Cardiac muscle cell (in vitro differentiated cells and primary cell): ENCODE results near the gene TMEM205. TPM values are rescaled to one million over a fixed set of nuclear protein-coding genes. Genes with fewer than 3 reads are reported as not detected.
"Not testable (repeated sequence)": the region's sequence is repeated elsewhere in the genome, so short reads cannot be mapped to it uniquely, and the experiment has no call there.

Experiments used
- DNase-seq, 2 donors: peaks; one replicate each; pipeline versions ENCODE4 v3.0.0 to v3.0.0-alpha.2; 2010 to 2017; ENCODE audit warnings: low read depth in 1 of 2, low spot score in 1 of 2
- H3K27ac ChIP-seq: fragments of 200-600 bp; sonication (generic); 2 replicates; pipeline ENCODE4 v1.5.1; 2016
- H3K27me3 ChIP-seq: fragments of 200-600 bp; sonication (generic); 2 replicates; pipeline ENCODE4 v1.6.0; 2016; ENCODE audit warnings: control low read depth
- H3K36me3 ChIP-seq: fragments of 200-600 bp; sonication (generic); 2 replicates; pipeline ENCODE4 v1.5.1; 2016; ENCODE audit warnings: control low read depth
- H3K4me1 ChIP-seq: fragments of 200-600 bp; sonication (generic); 2 replicates; pipeline ENCODE4 v1.8.1; 2017; ENCODE audit warnings: low read depth, mild to moderate bottlenecking, mixed run types
- H3K4me3 ChIP-seq: fragments of 200-600 bp; sonication (generic); 2 replicates; pipeline ENCODE4 v1.5.1; 2016; ENCODE audit warnings: mild to moderate bottlenecking
- H3K9me3 ChIP-seq: fragments of 200-600 bp; sonication (generic); 2 replicates; pipeline ENCODE4 v1.5.1; 2017; ENCODE audit warnings: low read depth, mild to moderate bottlenecking, control low read depth
- CTCF ChIP-seq: IDR thresholded peaks from 2 replicates; pipeline ENCODE4 v1.5.1; 2012; ENCODE audit warnings: low read depth, mild to moderate bottlenecking, low read length
- polyA plus RNA-seq: library from polyadenylated mRNA; unstranded; fragments of >200 nt; fragmentation: Nextera tagmentation; extraction: Ambion mirVana; gene quantifications from 2 replicates; pipeline ENCODE4 v1.2.1, GENCODE V29; 2016
- total RNA-seq: library from RNA; depleted of rRNA; stranded (reverse); fragments of >200 nt; gene quantifications from 2 replicates; pipeline ENCODE4 v1.2.3, GENCODE V29; 2016

Gene TMEM205
- total and polyA plus RNA-seq, 2 experiments from 2014 or later, result 137 to 154 TPM

- no peak overlapping the region for H3K27ac ChIP-seq
- DNase-seq, result no peak
- no peaks in the 10 kb centered on the region for H3K36me3 ChIP-seq
These were observed 7.4 kb downstream of the TMEM205 start for GRCh38 chr19:11338569-11339253.

GRCh38 chr19:11338121-11338520, 7.9 kb downstream of the TMEM205 start:
- DNase-seq, result no peak
- Histone ChIP-seq H3K27ac (no peak overlapping the region), H3K9me3 (no peaks in the 10 kb centered on the region), H3K4me1 (no peaks in the 10 kb centered on the region), H3K27me3 (no peaks in the 10 kb centered on the region), H3K36me3 (no peaks in the 10 kb centered on the region), H3K4me3 (no peak overlapping the region)
- no peak for TF ChIP-seq CTCF

More at GRCh38 chr19:11338569-11339253, 7.4 kb downstream of the TMEM205 start:
- peak overlapping the region; percentile 66 for H3K4me3 ChIP-seq
- no peak for TF ChIP-seq CTCF
- no peaks in the 10 kb centered on the region for H3K9me3 ChIP-seq
- no peaks in the 10 kb centered on the region for H3K27me3 ChIP-seq
- no peaks in the 10 kb centered on the region for H3K4me1 ChIP-seq

GRCh38 chr19:11337080-11337479, 9.0 kb downstream of the TMEM205 start:
- H3K27me3 ChIP-seq, result no peaks in the 10 kb centered on the region
- H3K27ac ChIP-seq, result no peak overlapping the region
- H3K4me1 ChIP-seq, result no peaks in the 10 kb centered on the region
- H3K4me3 ChIP-seq, result no peak overlapping the region
- no peak for TF ChIP-seq CTCF
- H3K9me3 ChIP-seq, result no peaks in the 10 kb centered on the region
- H3K36me3 ChIP-seq, result no peaks in the 10 kb centered on the region
- DNase-seq, result no peak

GRCh38 chr19:11335449-11336146, 10.5 kb downstream of the TMEM205 start:
- Histone ChIP-seq H3K27ac (no peak overlapping the region), H3K4me1 (no peaks in the 10 kb centered on the region), H3K9me3 (no peaks in the 10 kb centered on the region), H3K36me3 (peaks cover 3% of the 10 kb centered on the region), H3K4me3 (no peak overlapping the region), H3K27me3 (no peaks in the 10 kb centered on the region)
- TF ChIP-seq CTCF, result no peak
- no peak for DNase-seq

- H3K9me3 ChIP-seq, H3K4me3 ChIP-seq, H3K4me1 ChIP-seq, H3K36me3 ChIP-seq, H3K27ac ChIP-seq, H3K27me3 ChIP-seq: not testable (repeated sequence)
- peak in 1 of 2 donors; percentile 17 for DNase-seq
These were observed 12.2 kb downstream of the TMEM205 start for GRCh38 chr19:11333838-11334237.

GRCh38 chr19:11332822-11333221, 13.2 kb downstream of the TMEM205 start:
- no peak for TF ChIP-seq CTCF
- H3K27ac ChIP-seq, result no peak overlapping the region
- H3K4me3 ChIP-seq, result no peak overlapping the region
- DNase-seq, result no peak
- H3K36me3 ChIP-seq, result peaks cover 3% of the 10 kb centered on the region
- no peaks in the 10 kb centered on the region for H3K9me3 ChIP-seq
- H3K4me1 ChIP-seq, result no peaks in the 10 kb centered on the region
- no peaks in the 10 kb centered on the region for H3K27me3 ChIP-seq
